Common myeloid progenitor, CD34-positive (primary cell): Measurements from ENCODE around the gene RIMS3.

Source experiments
- CTCF ChIA-PET: fragments of 350-600 bp; sonication (Branson Sonifier 250); formaldehyde crosslinking; loops from one replicate; lab custom pipeline; 2021; ENCODE audit warnings: antibody characterized with exemption; lab: Charles Lee
- POLR2A ChIA-PET: fragments of 350-600 bp; sonication (Branson Sonifier 250); formaldehyde crosslinking; loops from one replicate; lab custom pipeline; 2021; ENCODE audit warnings: antibody characterized with exemption; lab: Charles Lee
- DNase-seq, 3 donors: peaks; one replicate each; pipeline versions ENCODE4 v3.0.0 to v3.0.0-alpha.2; 2013
- H3K27ac ChIP-seq, 2 experiments: 1 replicate in 1 of 2; 2 replicates in 1 of 2; pipeline ENCODE4 v1.7.0; 2013; ENCODE audit warnings: inconsistent platforms in 2 of 2, low read length in 2 of 2, mild to moderate bottlenecking in 2 of 2, low read depth in 1 of 2, moderate library complexity in 1 of 2; ENCODE audit not compliant: severe bottlenecking in 2 of 2, insufficient read depth in 1 of 2, poor library complexity in 1 of 2
- H3K27me3 ChIP-seq, 5 experiments: replicated peaks in 2 of 5; 1 replicate in 3 of 5; 2 replicates in 2 of 5; pipeline versions ENCODE4 v1.6.1 to v1.7.0; 2013; ENCODE audit warnings: low read length in 4 of 5, mild to moderate bottlenecking in 2 of 5, moderate library complexity in 2 of 5, inconsistent platforms in 1 of 5; ENCODE audit not compliant: insufficient read depth in 5 of 5, control insufficient read depth in 4 of 5
- H3K36me3 ChIP-seq, 4 experiments: 1 replicate in 2 of 4; 2 replicates in 2 of 4; pipeline versions ENCODE4 v1.6.1 to v1.7.0; 2013; ENCODE audit warnings: low read length in 3 of 4, control low read depth in 1 of 4, mild to moderate bottlenecking in 1 of 4; ENCODE audit not compliant: control insufficient read depth in 4 of 4, insufficient read depth in 4 of 4
- H3K4me1 ChIP-seq, 4 experiments: 1 replicate in 3 of 4; 2 replicates in 1 of 4; pipeline versions ENCODE4 v1.6.1 to v1.7.1; 2013; ENCODE audit warnings: low read length in 3 of 4, mild to moderate bottlenecking in 3 of 4, control low read depth in 1 of 4, inconsistent platforms in 1 of 4, moderate library complexity in 1 of 4; ENCODE audit not compliant: control insufficient read depth in 4 of 4, insufficient read depth in 4 of 4; ENCODE audit errors: control extremely low read depth in 1 of 4
- H3K4me3 ChIP-seq, 7 experiments: 1 replicate in 4 of 7; 2 replicates in 3 of 7; pipeline versions ENCODE4 v1.5.1 to v1.7.0; 2013; ENCODE audit warnings: mild to moderate bottlenecking in 7 of 7, low read length in 6 of 7, moderate library complexity in 6 of 7, inconsistent platforms in 2 of 7, low read depth in 2 of 7, control low read depth in 1 of 7; ENCODE audit not compliant: insufficient read depth in 4 of 7, control insufficient read depth in 1 of 7; ENCODE audit errors: extremely low read depth in 1 of 7
- H3K9me3 ChIP-seq, 5 experiments: 1 replicate in 4 of 5; 2 replicates in 1 of 5; pipeline versions ENCODE4 v1.6.1 to v1.7.1; 2013; ENCODE audit warnings: low read length in 4 of 5, mild to moderate bottlenecking in 2 of 5, inconsistent platforms in 1 of 5, low read depth in 1 of 5, moderate library complexity in 1 of 5; ENCODE audit not compliant: control insufficient read depth in 4 of 5, insufficient read depth in 2 of 5; ENCODE audit errors: control extremely low read depth in 1 of 5
- WGBS: methylation state at CpG from one replicate; pipeline ENCODE4 v1.1.5; 2013; ENCODE audit not compliant: insufficient coverage; 5-methylcytosine and 5-hydroxymethylcytosine counted together

Gene RIMS3

DNA sequence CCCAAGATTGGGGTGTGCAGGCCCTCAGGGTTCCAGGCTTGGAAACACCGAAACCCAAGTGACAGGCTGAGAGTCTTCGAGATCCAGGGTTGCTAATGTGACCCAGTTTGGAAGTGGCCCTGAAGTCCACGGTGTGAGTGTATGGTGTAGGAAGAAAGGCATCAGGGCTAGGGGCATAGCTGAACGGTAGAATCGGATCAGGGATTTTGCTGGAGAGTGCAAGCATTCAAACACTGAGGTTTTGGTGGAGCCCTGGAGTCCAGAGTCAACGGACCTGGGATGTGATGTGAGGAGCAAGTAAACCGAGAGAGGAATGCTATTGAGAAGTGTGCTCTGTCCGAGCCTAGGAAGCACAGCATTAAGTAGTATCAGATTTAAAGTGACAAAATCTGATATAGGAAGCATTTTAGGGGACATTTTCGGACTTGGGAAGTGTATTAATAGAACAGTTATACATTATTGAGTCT is 27.0 kb upstream of the RIMS3 start:
- peaks cover 0 to 6% (median 4%) of the 10 kb centered on the region in 4 experiments for H3K36me3 ChIP-seq
- no peaks in the 10 kb centered on the region for H3K27me3 ChIP-seq
- ChIA-PET CTCF (interaction anchor here (1.4 to 7.2 kb wide), 4 partner anchors 9 to 55 kb away, joined by 4 to 34 read pairs (median 5); no protein-coding TSS in a partner anchor), POLR2A (interaction anchor here (1.1 to 2.0 kb wide), 4 partner anchors 9 to 103 kb away, joined by 3 to 14 read pairs (median 6); no protein-coding TSS in a partner anchor)
- no peak for DNase-seq
- peak overlapping the region; percentile 61 to 97 (median 85) for H3K4me3 ChIP-seq
- H3K4me1 ChIP-seq = peaks cover 17 to 36% (median 24%) of the 10 kb centered on the region in 4 experiments
- no peaks in the 10 kb centered on the region for H3K9me3 ChIP-seq
- H3K27ac ChIP-seq = peak overlapping the region; percentile 95 to 98
- WGBS = 1% methylated on average over 9 of the region's 9 CpGs

DNA sequence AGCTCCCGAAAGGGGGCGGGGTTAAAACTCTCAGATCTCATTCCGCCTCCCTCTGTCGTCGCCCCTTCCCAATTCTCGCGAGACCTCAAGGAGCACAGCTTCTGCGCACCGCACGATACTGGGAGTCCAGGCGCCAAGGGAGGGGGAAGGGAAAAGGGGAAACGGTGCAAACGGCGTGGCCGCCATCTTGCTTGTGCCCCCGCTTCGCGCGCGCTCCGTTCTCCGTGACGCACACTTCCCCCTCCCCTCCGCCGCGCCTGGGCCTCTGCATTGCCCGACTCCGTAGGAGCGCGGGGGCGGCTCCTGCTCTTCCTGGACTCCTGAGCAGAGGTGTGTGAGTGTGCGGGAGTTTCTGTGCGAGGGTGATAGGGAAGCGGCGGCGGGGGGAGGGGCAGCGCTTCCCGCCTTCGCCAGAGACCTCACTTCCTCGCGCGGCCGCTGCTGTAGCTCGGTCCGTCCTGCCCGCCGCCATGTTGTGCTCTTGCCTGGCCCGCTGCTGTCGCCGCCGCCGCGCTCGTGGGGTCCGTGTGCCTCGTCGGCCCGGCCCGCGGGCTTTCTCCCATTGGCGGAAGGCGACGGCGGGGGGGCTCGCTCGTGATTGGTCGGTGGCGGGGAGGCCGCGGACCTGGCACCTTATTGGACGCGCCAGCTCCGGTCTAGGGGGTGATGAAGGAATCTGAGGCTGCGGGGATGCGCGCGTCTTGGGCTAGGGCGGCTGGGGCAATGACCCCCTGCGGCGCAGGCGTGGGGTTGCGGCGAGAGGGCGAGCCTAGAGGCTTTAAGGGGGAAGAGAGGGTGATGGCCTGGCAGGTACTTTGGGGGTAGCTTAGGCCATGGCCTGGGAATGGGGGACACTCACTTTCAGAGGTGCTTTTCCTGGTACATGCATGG is 26.3 kb upstream of the RIMS3 start, which contains the start of gene NFYC:
NFYC (plus strand) TSS at position 167 of the 891 bp plus-strand sequence. CDS start 47,140 bp downstream, outside the sequence.
- WGBS = 0% methylated on average over 38 of the region's 84 CpGs
- Histone ChIP-seq H3K36me3 (peaks cover 0 to 8% (median 4%) of the 10 kb centered on the region in 4 experiments), H3K27me3 (no peaks in the 10 kb centered on the region), H3K27ac (peak within 1 kb of the TSS; percentile 95 to 98), H3K4me3 (peak within 1 kb of the TSS; percentile 61 to 97 (median 85)), H3K9me3 (no peaks in the 10 kb centered on the region), H3K4me1 (peaks cover 17 to 36% (median 24%) of the 10 kb centered on the region in 4 experiments)
- CTCF ChIA-PET = interaction anchor here (0.5 to 7.2 kb wide), 10 partner anchors 9 to 1272 kb away, joined by 3 to 34 read pairs (median 4); no protein-coding TSS in a partner anchor
- POLR2A ChIA-PET = interaction anchor here (0.6 to 2.0 kb wide), 15 partner anchors 10 to 161 kb away, joined by 3 to 14 read pairs (median 4); partner anchors contain the start of gene RIMS3
- DNase-seq = peak; percentile 99 to 100 (median 99)

DNA sequence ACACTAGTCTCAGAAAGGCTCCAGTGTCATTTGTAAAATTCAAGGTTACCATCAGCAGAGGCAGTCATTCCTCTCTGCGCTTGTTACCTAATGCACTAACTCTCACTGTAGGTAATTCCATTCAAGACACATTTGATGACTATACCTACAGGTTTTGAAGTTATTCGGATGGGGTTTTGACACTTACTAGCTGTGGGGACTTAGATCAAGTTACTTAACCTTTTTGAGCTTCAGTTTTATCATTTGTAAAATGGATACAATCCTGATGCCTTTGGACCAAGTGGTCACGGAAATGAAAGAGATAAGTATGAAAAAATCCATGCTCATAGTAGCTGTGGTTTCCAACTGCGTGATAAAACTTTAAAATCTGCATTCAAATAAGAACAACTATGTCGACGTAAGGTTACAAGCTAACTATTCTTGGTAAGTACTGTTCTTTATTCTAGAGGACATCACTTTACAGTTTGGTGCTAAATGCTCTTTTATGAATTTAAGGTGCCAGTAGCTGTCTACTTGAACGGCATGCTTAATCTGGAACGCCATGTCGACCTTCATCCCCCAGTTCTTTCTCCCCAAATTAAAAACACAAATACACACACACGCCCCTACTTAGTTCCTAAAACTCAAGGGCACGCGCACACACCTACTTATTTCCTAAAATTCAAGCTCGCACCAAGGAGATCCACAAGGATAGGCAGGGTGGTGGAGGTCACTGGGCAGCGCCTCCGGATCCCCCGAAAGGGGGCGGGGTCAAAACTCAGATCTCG is 25.5 kb upstream of the RIMS3 start:
- ChIA-PET CTCF (interaction anchor here (0.5 to 7.2 kb wide), 12 partner anchors 10 to 1273 kb away, joined by 3 to 34 read pairs (median 4); partner anchors contain the start of gene CITED4), POLR2A (interaction anchor here (0.6 to 2.0 kb wide), 14 partner anchors 10 to 162 kb away, joined by 3 to 14 read pairs (median 4); partner anchors contain the start of gene RIMS3)
- Histone ChIP-seq H3K4me1 (peaks cover 17 to 36% (median 24%) of the 10 kb centered on the region in 4 experiments), H3K36me3 (peaks cover 0 to 7% (median 2%) of the 10 kb centered on the region in 4 experiments), H3K9me3 (no peaks in the 10 kb centered on the region), H3K27ac (peak overlapping the region; percentile 95 to 98), H3K4me3 (peak overlapping the region; percentile 61 to 97 (median 85)), H3K27me3 (no peaks in the 10 kb centered on the region)
- DNase-seq = no peak
- WGBS = 8% methylated on average over 8 of the region's 18 CpGs

DNA sequence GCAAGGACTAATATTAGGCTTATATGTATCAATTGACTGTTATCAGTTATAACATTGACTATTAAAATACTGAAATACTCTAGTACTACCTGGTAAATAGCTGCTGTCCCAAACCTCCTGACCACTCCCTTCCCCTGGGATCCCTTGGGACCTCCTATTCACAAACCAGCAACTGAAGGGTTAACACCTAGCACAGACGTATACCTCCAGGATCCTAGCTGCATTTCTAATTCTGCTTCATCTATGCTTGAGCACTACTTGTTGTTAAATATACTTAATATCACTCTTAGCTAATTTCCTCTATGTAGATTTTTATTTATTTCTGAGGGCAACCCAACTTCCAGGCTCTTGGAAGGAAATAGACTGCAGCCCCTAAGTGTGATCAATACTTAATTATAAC is 24.3 kb upstream of the RIMS3 start:
- H3K36me3 ChIP-seq = peaks cover 0 to 7% (median 3%) of the 10 kb centered on the region in 4 experiments
- no peak overlapping the region for H3K27ac ChIP-seq
- no peak overlapping the region for H3K4me3 ChIP-seq
- POLR2A ChIA-PET = interaction anchor here (0.5 kb wide), 1 partner anchor 799 kb away, joined by 8 read pairs; no protein-coding TSS in a partner anchor
- DNase-seq = no peak
- H3K27me3 ChIP-seq = no peaks in the 10 kb centered on the region
- H3K4me1 ChIP-seq = peaks cover 17 to 39% (median 24%) of the 10 kb centered on the region in 4 experiments
- WGBS = no CpG with 5 or more reads among the region's 1 CpG
- H3K9me3 ChIP-seq = peaks cover 0 to 2% (median 0%) of the 10 kb centered on the region in 5 experiments
- CTCF ChIA-PET = interaction anchor here (0.6 to 7.2 kb wide), 9 partner anchors 11 to 173 kb away, joined by 3 to 34 read pairs (median 4); partner anchors contain the start of gene CITED4

DNA sequence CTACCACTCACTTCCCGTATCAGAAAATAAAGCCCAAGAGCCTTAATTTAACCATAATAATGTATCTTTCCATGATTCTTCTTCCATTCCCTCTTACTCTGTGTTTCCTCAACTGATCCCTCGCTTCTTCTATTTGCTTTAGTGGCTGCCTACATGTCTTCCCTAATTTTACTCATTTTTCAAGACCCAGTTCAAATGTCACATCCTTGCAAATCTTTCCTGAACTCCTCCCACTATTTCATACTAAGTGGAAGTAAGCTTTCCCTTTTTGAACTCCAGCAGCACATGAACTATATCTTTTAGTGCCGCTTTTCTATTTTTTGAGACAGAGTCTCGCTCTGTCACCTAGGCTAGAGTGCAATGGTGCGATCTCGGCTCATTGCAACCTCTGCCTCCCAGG is 22.2 kb upstream of the RIMS3 start:
- peaks cover 7 to 28% (median 14%) of the 10 kb centered on the region in 4 experiments for H3K4me1 ChIP-seq
- H3K27ac ChIP-seq = no peak overlapping the region
- peaks cover 0 to 7% (median 3%) of the 10 kb centered on the region in 4 experiments for H3K36me3 ChIP-seq
- 100% methylated on average over 4 of the region's 6 CpGs for WGBS
- ChIA-PET CTCF (interaction anchor here (7.2 kb wide), 1 partner anchor 34 kb away, joined by 34 read pairs; no protein-coding TSS in a partner anchor), POLR2A (no interaction called here)
- peaks cover 0 to 2% (median 0%) of the 10 kb centered on the region in 5 experiments for H3K9me3 ChIP-seq
- H3K4me3 ChIP-seq = no peak overlapping the region
- no peak for DNase-seq
- H3K27me3 ChIP-seq = no peaks in the 10 kb centered on the region

DNA sequence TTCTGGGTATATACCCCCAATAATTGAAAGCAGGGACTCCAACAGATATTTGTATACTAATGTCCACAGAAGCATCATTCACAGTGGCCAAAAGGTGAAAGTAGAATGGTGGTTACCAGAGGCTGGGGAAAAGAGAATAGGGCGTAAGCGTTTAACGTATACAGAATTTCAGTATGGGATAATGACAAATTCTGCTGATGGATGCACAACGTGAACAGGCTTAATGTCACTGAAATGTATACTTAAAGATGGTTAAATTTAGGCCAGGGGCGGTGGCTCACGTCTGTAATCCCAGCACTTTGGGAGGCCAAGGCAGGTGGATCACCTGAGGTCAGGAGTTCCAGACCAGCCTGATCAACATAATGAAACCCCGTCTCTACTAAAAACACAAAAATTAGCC is 21.6 kb upstream of the RIMS3 start:
- DNase-seq = no peak
- H3K4me3 ChIP-seq = no peak overlapping the region
- ChIA-PET POLR2A (no interaction called here), CTCF (interaction anchor here (7.2 kb wide), 1 partner anchor 35 kb away, joined by 34 read pairs; no protein-coding TSS in a partner anchor)
- no peaks in the 10 kb centered on the region for H3K27me3 ChIP-seq
- H3K4me1 ChIP-seq = peaks cover 5 to 22% (median 8%) of the 10 kb centered on the region in 4 experiments
- 98% methylated on average over 7 of the region's 7 CpGs for WGBS
- no peak overlapping the region for H3K27ac ChIP-seq
- H3K9me3 ChIP-seq = peaks cover 0 to 2% (median 0%) of the 10 kb centered on the region in 5 experiments
- H3K36me3 ChIP-seq = peaks cover 0 to 7% (median 3%) of the 10 kb centered on the region in 4 experiments
